ENCODE measurements around the gene GPR15LG.

The GPR15LG gene

GRCh38 chr10:84194424-84195043 lies 20.9 kb downstream of the GPR15LG start, which contains the start of gene CDHR1:
CDHR1 (plus strand) TSS chr10:84194537; CDS start chr10:84194761, 224 bp downstream.
- DNase-seq = no peak

- DNase-seq = no peak
These were observed 21.6 kb downstream of the GPR15LG start for GRCh38 chr10:84195044-84195830.

GRCh38 chr10:84196083-84196482 lies 22.5 kb downstream of the GPR15LG start:
- peak; percentile 80 for DNase-seq

DNA sequence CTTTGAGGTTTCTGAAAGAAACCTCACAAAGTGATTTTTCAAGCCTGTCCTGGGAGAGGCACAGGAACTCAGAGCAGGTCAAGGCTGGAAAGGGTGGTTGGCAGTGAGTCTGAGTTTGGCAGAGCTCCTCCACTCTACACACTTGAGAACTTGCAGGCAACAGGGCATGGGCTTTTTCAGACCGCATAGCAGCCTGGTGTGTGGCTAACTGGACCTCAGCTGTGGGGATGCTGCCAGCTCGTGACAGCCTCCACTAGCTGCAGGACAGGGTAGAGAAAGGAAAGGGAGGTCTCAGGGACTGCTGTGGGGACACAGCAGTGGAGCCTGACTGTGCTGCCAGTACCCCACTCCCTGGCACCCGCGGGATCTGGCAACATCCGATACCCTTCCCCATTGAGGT lies 23.3 kb downstream of the GPR15LG start:
- DNase-seq = no peak

DNA sequence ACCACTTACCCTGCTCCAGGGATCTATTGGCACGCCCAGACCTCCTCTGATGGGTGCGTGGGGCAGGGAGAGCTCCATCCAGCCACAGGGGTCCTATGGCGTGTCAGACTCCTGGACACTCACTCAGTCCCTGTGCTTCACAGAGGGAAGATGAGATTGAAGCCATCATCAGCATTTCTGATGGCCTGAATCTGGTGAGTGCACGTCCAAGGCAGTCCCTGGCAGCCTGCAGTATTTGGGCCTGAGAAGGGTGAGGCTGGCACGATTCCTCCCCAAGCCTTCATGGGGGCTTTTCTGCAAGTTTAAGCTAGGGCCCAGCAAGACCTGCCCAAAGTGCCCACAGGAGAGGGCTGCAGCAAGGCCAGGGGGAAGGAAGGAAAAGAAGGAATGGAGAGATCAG lies 24.0 kb downstream of the GPR15LG start:
- no peak for DNase-seq

GRCh38 chr10:84198206-84198915 lies 24.8 kb downstream of the GPR15LG start:
- DNase-seq = no peak

DNA sequence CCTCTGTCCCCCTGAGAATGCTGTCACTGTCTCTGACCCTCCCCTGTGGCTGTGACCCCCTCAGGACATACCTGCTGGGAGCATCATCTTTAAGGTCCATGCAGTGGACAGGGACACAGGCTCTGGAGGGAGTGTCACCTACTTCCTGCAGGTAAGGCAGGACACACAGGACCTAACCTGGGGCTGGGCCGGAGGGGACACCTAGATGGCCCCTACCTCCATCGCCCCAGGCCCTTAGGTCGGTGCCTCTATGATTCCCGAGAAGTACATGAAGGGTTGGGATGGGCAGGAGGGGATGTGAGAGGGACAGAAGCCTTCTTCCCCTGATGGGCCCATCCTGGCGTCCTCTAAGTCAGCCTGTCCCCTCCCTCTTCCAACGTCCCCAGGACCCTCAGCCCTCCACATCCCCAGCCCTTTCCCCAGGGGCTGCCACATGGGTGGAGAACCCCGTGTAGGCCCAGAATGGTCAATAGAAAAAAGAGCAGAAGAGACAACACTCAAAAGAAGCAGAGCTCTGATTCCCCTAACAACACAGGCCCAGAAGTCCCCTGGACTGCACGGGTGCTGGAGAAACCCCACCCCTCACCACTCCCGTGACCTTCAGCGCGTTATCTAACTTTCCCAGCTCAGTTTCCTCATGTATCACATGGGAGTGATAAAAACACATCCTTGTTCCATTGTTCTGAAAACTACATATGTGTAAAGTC lies 27.1 kb downstream of the GPR15LG start:
- no peak for DNase-seq

- DNase-seq = no peak
These were observed 27.6 kb downstream of the GPR15LG start for GRCh38 chr10:84201244-84201606.

DNA sequence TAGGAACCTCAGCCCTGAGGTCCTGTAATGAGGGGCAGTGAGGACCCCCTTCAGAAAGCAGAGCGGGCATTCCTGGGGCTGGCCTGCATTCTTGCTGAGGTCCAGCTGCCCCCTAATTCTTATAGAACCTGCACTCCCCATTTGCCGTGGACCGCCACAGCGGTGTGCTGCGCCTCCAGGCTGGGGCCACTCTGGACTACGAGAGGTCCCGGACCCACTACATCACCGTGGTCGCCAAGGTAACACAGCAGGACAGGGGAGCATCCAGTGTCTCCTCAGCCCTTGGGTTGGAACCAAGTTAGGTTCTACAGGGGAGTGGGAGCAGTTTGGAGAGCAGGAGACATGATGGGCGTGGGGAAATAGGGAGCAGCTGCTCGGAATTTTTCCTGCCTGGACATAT lies 28.1 kb downstream of the GPR15LG start:
- DNase-seq = no peak

DNA sequence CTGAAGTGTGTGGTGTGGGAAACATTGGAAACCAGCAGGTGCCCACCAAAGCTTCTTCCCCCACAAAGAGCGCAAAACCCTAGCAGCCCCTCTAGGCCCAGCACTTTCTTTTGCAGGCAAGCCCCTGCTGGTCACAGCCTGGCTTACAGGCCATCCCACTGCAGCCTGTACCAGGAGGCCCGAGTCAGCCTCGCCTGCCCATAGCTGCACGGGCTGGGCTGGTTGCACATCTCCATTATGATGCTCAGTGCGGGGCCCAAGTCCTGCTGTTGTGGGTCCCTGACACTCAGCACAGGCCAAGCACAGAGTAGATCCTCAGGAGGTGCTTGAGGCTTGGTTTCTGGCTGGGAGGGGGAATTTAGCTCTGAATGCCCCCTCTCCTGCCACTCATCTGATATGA lies 28.7 kb downstream of the GPR15LG start:
- DNase-seq = no peak

- DNase-seq = no peak
These were observed 30.5 kb downstream of the GPR15LG start for GRCh38 chr10:84204122-84204521.

- no peak for DNase-seq
These were observed 31.0 kb downstream of the GPR15LG start for GRCh38 chr10:84204610-84205009.

DNA sequence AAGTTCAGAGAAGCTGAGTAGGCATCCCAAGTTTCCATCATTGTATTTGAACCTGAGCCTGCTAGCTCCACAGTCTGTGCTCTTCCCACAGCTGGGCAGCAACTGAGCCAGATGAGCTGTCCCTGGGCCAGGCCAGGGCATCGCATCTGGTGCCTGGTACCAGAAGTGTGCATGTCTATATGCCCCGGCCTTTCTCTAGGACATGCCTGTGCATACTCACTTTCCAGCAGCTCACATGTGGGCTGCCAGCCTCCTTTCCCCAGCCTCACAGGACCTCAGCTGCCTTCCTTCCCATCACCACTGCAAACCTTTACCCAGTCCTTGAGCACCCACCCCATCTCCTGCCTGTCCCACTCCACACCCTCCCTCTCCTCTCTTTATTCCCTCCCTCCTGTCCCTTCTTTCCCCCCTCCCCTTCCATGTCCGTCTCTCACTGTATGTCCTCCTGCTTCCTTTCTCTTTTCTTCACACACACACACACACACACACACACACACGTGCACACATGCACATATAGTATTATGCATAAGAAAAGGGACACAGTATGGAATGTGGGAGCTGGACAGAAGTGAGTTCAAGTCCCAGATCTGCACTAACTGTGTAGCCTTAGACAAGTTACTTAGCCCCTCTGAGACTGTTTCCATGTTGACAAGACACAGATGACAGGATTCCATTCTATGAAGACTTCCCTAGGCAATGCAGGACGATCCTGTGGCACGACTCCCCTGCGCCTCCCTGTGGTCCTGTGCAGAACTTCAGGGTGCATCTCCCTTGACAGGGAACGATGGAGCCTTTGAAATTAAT lies 31.6 kb downstream of the GPR15LG start:
- DNase-seq = peak; percentile 39

GRCh38 chr10:84205853-84206525 lies 32.4 kb downstream of the GPR15LG start:
- DNase-seq = no peak

DNA sequence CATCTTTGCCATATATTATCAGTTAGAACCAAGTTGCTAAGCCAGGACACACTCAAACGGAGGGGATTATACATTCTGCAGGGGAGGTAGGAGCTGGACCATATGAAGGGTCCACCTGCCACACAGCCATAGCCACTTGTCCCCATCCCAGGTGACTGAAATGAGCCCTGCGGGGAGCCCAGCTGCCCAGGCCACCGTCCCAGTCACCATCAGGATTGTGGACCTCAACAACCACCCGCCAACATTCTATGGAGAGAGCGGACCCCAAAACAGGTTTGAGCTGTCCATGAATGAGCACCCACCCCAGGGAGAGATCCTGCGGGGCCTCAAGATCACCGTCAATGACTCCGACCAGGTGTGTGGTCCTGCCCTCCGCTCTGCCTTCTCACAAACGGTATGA lies 34.4 kb downstream of the GPR15LG start:
- no peak for DNase-seq

DNA sequence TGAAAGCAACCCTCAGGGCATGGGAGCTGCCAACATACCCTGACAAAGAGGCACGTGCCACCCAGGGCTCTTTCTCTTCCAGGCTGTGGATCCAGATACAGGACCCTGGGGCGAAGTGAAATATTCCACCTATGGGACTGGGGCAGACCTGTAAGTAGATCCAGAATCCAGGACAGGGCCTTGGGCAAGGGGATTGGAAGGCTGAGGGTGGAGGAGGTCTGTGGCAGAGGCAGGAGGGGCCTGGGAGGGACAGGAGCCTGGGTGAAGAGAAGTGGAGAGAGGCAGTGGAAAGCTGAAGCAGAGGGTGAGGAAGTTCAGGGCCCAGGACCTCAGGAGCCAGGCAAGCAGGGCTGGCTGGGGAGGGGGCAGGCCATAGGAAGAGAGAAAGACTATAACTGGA lies 38.0 kb downstream of the GPR15LG start:
- no peak for DNase-seq

GRCh38 chr10:84212014-84212413 lies 38.4 kb downstream of the GPR15LG start:
- no peak for DNase-seq

GRCh38 chr10:84213076-84213475 lies 39.5 kb downstream of the GPR15LG start:
- no peak for DNase-seq

GRCh38 chr10:84214046-84214572 lies 40.5 kb downstream of the GPR15LG start:
- DNase-seq = no peak

- no peak for DNase-seq
These were observed 41.1 kb downstream of the GPR15LG start for GRCh38 chr10:84214612-84215235.

GRCh38 chr10:84216834-84217233 lies 43.2 kb downstream of the GPR15LG start:
- DNase-seq = no peak
